Measurements from ENCODE around the gene PHF5A. TPM values are rescaled to one million over a fixed set of nuclear protein-coding genes. Genes with fewer than 3 reads are reported as not detected.
"Not testable (repeated sequence)": the region's sequence is repeated elsewhere in the genome, so short reads cannot be mapped to it uniquely, and the experiment has no call there.

The PHF5A gene
- polyA plus RNA-seq, 12 donors, result 31.0 to 46.9 (median 39.6) TPM; not detected in 1

- DNase-seq, result no peak
Measured at GRCh38 chr22:41458161-41458728, 10.2 kb downstream of the PHF5A start.

- DNase-seq, result peak; percentile 99
Measured at GRCh38 chr22:41448189-41448808, 20.2 kb downstream of the PHF5A start.

GRCh38 chr22:41447435-41448188 is 20.9 kb downstream of the PHF5A start:
- peak; percentile 88 for DNase-seq

- peak; percentile 96 for DNase-seq
Measured at GRCh38 chr22:41446639-41447434, 21.7 kb downstream of the PHF5A start, which contains the start of gene TOB2. TSS of gene TOB2 (minus strand) at chr22:41446801. CDS start at chr22:41437345, 9,456 bp downstream.

GRCh38 chr22:41446057-41446501 is 22.4 kb downstream of the PHF5A start:
- DNase-seq, result peak; percentile 21

- DNase-seq, result peak; percentile 21
Measured at GRCh38 chr22:41445129-41446056, 23.1 kb downstream of the PHF5A start.

GRCh38 chr22:41444360-41445128 is 23.9 kb downstream of the PHF5A start:
- DNase-seq, result peak; percentile 99

GRCh38 chr22:41442240-41442792 is 26.2 kb downstream of the PHF5A start:
- DNase-seq, result no peak

GRCh38 chr22:41440511-41440910 is 28.0 kb downstream of the PHF5A start:
- not testable (repeated sequence) for DNase-seq

GRCh38 chr22:41437198-41437597 is 31.3 kb downstream of the PHF5A start:
- no peak for DNase-seq

GRCh38 chr22:41436322-41437113 is 32.0 kb downstream of the PHF5A start:
- no peak for DNase-seq

GRCh38 chr22:41435560-41435959 is 32.9 kb downstream of the PHF5A start:
- no peak for DNase-seq

- not testable (repeated sequence) for DNase-seq
Measured at GRCh38 chr22:41434361-41435003, 34.0 kb downstream of the PHF5A start.

- not testable (repeated sequence) for DNase-seq
Measured at GRCh38 chr22:41433480-41433879, 35.0 kb downstream of the PHF5A start.

- DNase-seq, result no peak
Measured at GRCh38 chr22:41431656-41432055, 36.8 kb downstream of the PHF5A start.

- DNase-seq, result no peak
Measured at GRCh38 chr22:41429951-41430332, 38.5 kb downstream of the PHF5A start.

GRCh38 chr22:41429232-41429950 is 39.1 kb downstream of the PHF5A start:
- no peak for DNase-seq
